ENCODE data around the gene OXER1.

OXER1 gene

GRCh38 chr2:42764096-42764495 lies at the start of gene OXER1:
Gene OXER1 (minus strand): TSS chr2:42764135. CDS start chr2:42764062, 73 bp downstream.
- peak; percentile 84 for DNase-seq
- in situ Hi-C loops (cut with MboI; ENCODE audit: low pct_unique_long_range_greater_than_20kb, low sequenced_read_pairs) = no loop called here

GRCh38 chr2:42812899-42813479 lies 49.1 kb upstream of the OXER1 start:
- in situ Hi-C loops (cut with MboI; ENCODE audit: low pct_unique_long_range_greater_than_20kb, low sequenced_read_pairs) = no loop called here
- DNase-seq = peak; percentile 48

- in situ Hi-C loops (cut with MboI; ENCODE audit: low pct_unique_long_range_greater_than_20kb, low sequenced_read_pairs) = no loop called here
- no peak for DNase-seq
Measured at GRCh38 chr2:42810971-42811811, 47.3 kb upstream of the OXER1 start.

- in situ Hi-C loops (cut with MboI; ENCODE audit: low pct_unique_long_range_greater_than_20kb, low sequenced_read_pairs) = no loop called here
- DNase-seq = peak; percentile 95
Measured at GRCh38 chr2:42810121-42810970, 46.4 kb upstream of the OXER1 start.

GRCh38 chr2:42809819-42810120 lies 45.8 kb upstream of the OXER1 start:
- in situ Hi-C loops (cut with MboI; ENCODE audit: low pct_unique_long_range_greater_than_20kb, low sequenced_read_pairs) = no loop called here
- no peak for DNase-seq

GRCh38 chr2:42809131-42809818 lies 45.3 kb upstream of the OXER1 start:
- in situ Hi-C loops (cut with MboI; ENCODE audit: low pct_unique_long_range_greater_than_20kb, low sequenced_read_pairs) = no loop called here

GRCh38 chr2:42808301-42808700 lies 44.4 kb upstream of the OXER1 start:
- in situ Hi-C loops (cut with MboI; ENCODE audit: low pct_unique_long_range_greater_than_20kb, low sequenced_read_pairs) = no loop called here
- DNase-seq = no peak

More at GRCh38 chr2:42809131-42809818, 45.3 kb upstream of the OXER1 start:
- DNase-seq = peak; percentile 66

GRCh38 chr2:42806786-42807185 lies 42.9 kb upstream of the OXER1 start:
- in situ Hi-C loops (cut with MboI; ENCODE audit: low pct_unique_long_range_greater_than_20kb, low sequenced_read_pairs) = no loop called here

GRCh38 chr2:42804891-42805290 lies 41.0 kb upstream of the OXER1 start:
- no peak for DNase-seq
- in situ Hi-C loops (cut with MboI; ENCODE audit: low pct_unique_long_range_greater_than_20kb, low sequenced_read_pairs) = no loop called here

More at GRCh38 chr2:42806786-42807185, 42.9 kb upstream of the OXER1 start:
- no peak for DNase-seq

GRCh38 chr2:42804338-42804737 lies 40.4 kb upstream of the OXER1 start:
- DNase-seq = peak; percentile 38
- in situ Hi-C loops (cut with MboI; ENCODE audit: low pct_unique_long_range_greater_than_20kb, low sequenced_read_pairs) = no loop called here

- in situ Hi-C loops (cut with MboI; ENCODE audit: low pct_unique_long_range_greater_than_20kb, low sequenced_read_pairs) = no loop called here
- no peak for DNase-seq
Measured at GRCh38 chr2:42802150-42802549, 38.2 kb upstream of the OXER1 start.

- DNase-seq = no peak
- in situ Hi-C loops (cut with MboI; ENCODE audit: low pct_unique_long_range_greater_than_20kb, low sequenced_read_pairs) = no loop called here
Measured at GRCh38 chr2:42801381-42801780, 37.4 kb upstream of the OXER1 start.

- no peak for DNase-seq
- in situ Hi-C loops (cut with MboI; ENCODE audit: low pct_unique_long_range_greater_than_20kb, low sequenced_read_pairs) = no loop called here
Measured at GRCh38 chr2:42800981-42801380, 37.0 kb upstream of the OXER1 start.

- no peak for DNase-seq
- in situ Hi-C loops (cut with MboI; ENCODE audit: low pct_unique_long_range_greater_than_20kb, low sequenced_read_pairs) = no loop called here
Measured at GRCh38 chr2:42800461-42800962, 36.6 kb upstream of the OXER1 start.

GRCh38 chr2:42799881-42800280 lies 35.9 kb upstream of the OXER1 start:
- in situ Hi-C loops (cut with MboI; ENCODE audit: low pct_unique_long_range_greater_than_20kb, low sequenced_read_pairs) = loop anchor here (25.0 kb wide), 1 partner anchor 288 kb away; no protein-coding TSS in a partner anchor
- DNase-seq = no peak

GRCh38 chr2:42797281-42797680 lies 33.3 kb upstream of the OXER1 start:
- no peak for DNase-seq
- in situ Hi-C loops (cut with MboI; ENCODE audit: low pct_unique_long_range_greater_than_20kb, low sequenced_read_pairs) = loop anchor here (25.0 kb wide), 1 partner anchor 285 kb away; no protein-coding TSS in a partner anchor

- no peak for DNase-seq
- in situ Hi-C loops (cut with MboI; ENCODE audit: low pct_unique_long_range_greater_than_20kb, low sequenced_read_pairs) = loop anchor here (25.0 kb wide), 1 partner anchor 284 kb away; no protein-coding TSS in a partner anchor
Measured at GRCh38 chr2:42796427-42797248, 32.7 kb upstream of the OXER1 start.

GRCh38 chr2:42795841-42796301 lies 31.9 kb upstream of the OXER1 start:
- no peak for DNase-seq
- in situ Hi-C loops (cut with MboI; ENCODE audit: low pct_unique_long_range_greater_than_20kb, low sequenced_read_pairs) = loop anchor here (25.0 kb wide), 1 partner anchor 284 kb away; no protein-coding TSS in a partner anchor

All from KBM-7 (cell line).